HEK293 (cell line): ENCODE data around the gene NCK1.

Experiments
- INSM2 ChIP-seq: fragments of 450-650 bp; formaldehyde crosslinking; IDR thresholded peaks from 2 replicates; pipeline ENCODE4 v1.5.1; 2016; ENCODE audit warnings: missing biosample characterization, missing genetic modification characterization
- ZNF138 ChIP-seq: fragments of 450-650 bp; formaldehyde crosslinking; IDR thresholded peaks from 2 replicates; pipeline ENCODE4 v1.5.1; 2016; ENCODE audit warnings: missing biosample characterization, missing genetic modification characterization, borderline replicate concordance
- ZNF398 ChIP-seq: fragments of 450-650 bp; formaldehyde crosslinking; IDR thresholded peaks from 2 replicates; pipeline ENCODE4 v1.5.1; 2017; ENCODE audit warnings: missing biosample characterization, missing genetic modification characterization
- ZNF488 ChIP-seq: fragments of 450-650 bp; formaldehyde crosslinking; IDR thresholded peaks from 2 replicates; pipeline ENCODE4 v1.5.1; 2016; ENCODE audit warnings: missing biosample characterization, missing genetic modification characterization
- ZNF596 ChIP-seq: fragments of 450-650 bp; IDR thresholded peaks from 2 replicates; pipeline ENCODE4 v1.5.0; 2018; ENCODE audit warnings: missing biosample characterization, mild to moderate bottlenecking, missing genetic modification characterization, moderate library complexity
- ZNF704 ChIP-seq: fragments of 450-650 bp; formaldehyde crosslinking; IDR thresholded peaks from 2 replicates; pipeline ENCODE4 v1.5.1; 2016; ENCODE audit warnings: missing biosample characterization, missing genetic modification characterization
- ZNF777 ChIP-seq: fragments of 450-650 bp; formaldehyde crosslinking; IDR thresholded peaks from 2 replicates; pipeline ENCODE4 v1.5.1; 2017; ENCODE audit warnings: missing biosample characterization, missing genetic modification characterization, borderline replicate concordance
- ZSCAN23 ChIP-seq: fragments of 450-650 bp; formaldehyde crosslinking; IDR thresholded peaks from 2 replicates; pipeline ENCODE4 v1.5.1; 2016; ENCODE audit warnings: missing biosample characterization, missing genetic modification characterization

NCK1 gene

DNA sequence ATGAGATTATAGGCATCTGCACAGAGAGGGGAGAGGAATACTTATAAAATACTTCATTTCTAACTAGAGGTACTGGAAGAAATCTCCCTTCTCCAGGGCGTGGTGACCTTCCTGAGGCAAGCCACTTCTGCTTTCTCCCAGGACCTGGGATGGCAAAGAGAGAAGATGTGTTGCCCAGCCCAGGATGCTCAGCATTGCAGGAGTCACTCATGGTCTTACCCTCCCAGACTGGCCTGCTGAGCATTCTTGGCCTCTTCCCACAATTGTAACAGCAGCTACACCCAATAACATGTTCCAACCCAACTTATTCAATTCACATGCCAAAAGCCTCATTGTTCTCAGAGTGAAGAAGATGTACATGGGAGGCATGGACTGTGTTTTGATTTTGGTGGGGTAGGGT, 133.6 kb downstream of the NCK1 start (continued):
- TF ChIP-seq ZNF488 (tag by site-specific recombination) (no peak), ZNF777 (tag by site-specific recombination) (no peak), ZSCAN23 (tag by site-specific recombination) (no peak), ZNF398 (no peak), ZNF704 (tag by site-specific recombination) (no peak), ZNF596 (no peak), INSM2 (tag by site-specific recombination) (no peak), ZNF138 (tag by site-specific recombination) (no peak)
